NOMO-1 (cell line): ENCODE measurements around the gene ZBTB16.

Source experiments
- DNase-seq, 2 experiments: peaks; one replicate each; lab custom pipeline; 2025; ENCODE audit not compliant: unreplicated experiment in 2 of 2; lab: John Stamatoyannopoulos, UW

ZBTB16 gene

DNA sequence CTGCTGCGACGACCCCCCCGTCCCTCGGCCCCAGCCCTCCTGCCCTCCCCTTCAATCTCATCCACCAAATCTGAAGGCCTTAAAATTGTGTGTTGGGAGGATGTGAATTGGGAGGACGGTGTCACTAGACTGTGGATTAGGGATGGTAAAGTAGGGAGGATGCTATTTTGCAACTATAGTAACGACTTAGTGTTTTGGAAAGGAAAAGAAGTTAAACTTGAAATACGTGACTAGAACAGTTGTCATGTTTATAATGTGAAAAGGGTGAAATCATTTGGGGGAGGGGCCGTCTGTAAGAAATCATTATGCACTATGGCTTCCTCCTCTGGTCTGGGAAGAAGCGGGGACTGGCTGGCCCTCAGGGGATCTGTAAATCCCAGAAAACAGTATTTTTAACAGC, 193.3 kb downstream of the ZBTB16 start:
- no peak for DNase-seq

DNA sequence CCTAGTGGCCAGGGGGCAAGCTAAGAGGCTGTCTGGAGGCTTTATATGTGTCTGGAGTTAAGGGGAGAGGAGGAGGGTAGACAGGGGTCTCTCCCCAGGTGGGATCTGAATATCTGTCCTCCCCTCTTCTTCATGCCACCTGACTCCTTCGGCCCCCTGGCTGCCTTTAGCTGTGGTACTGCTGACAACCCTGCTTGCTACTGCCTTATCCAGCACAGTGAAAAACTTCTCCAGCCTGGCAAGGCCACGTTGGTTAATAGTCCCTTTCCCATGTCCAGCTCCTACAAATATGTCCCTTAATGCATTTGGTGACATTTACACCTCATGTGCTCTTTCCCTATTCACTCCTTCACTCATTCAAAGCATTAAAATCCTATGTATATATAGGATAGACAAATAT, 194.3 kb downstream of the ZBTB16 start:
- no peak for DNase-seq

DNA sequence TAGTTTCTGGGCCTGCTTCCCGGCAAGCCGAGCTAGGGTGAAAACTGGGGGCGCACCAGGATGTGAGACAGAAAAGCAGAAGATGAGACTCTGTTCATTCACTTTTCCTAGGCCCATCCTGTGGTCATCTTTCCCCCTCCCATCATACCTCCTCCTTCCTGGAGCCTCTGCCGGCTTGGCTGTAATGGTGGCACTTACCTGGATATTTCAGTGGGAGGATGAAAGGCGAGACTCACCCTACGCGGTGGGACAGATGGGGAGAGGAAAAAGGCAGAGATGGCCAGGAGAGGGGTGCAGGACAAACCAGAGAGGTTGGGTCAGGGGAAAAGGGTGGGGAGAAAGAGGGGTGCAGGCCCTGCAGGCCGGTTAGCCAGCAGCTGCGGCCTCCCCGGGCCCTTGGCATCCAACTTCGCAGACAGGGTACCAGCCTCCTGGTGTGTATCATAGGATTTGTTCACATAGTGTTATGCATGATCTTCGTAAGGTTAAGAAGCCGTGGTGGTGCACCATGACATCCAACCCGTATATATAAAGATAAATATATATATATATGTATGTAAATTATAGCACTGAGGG, 195.1 kb downstream of the ZBTB16 start:
- no peak for DNase-seq

DNA sequence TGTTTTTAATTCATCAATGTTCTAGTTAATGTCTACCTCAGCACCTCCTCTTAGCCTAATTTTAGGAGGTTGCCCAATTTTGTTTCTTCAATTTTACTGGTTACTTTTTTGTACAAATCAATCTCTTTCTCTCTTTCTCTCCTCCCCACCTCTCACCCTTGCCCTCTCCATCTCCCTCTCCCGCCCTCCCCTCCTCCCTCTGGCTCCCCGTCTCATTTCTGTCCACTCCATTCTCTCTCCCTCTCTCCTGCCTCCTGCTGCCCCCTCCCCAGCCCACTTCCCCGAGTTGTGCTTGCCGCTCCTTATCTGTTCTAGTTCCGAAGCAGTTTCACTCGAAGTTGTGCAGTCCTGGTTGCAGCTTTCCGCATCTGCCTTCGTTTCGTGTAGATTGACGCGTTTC, 195.8 kb downstream of the ZBTB16 start:
- DNase-seq, result no peak

DNA sequence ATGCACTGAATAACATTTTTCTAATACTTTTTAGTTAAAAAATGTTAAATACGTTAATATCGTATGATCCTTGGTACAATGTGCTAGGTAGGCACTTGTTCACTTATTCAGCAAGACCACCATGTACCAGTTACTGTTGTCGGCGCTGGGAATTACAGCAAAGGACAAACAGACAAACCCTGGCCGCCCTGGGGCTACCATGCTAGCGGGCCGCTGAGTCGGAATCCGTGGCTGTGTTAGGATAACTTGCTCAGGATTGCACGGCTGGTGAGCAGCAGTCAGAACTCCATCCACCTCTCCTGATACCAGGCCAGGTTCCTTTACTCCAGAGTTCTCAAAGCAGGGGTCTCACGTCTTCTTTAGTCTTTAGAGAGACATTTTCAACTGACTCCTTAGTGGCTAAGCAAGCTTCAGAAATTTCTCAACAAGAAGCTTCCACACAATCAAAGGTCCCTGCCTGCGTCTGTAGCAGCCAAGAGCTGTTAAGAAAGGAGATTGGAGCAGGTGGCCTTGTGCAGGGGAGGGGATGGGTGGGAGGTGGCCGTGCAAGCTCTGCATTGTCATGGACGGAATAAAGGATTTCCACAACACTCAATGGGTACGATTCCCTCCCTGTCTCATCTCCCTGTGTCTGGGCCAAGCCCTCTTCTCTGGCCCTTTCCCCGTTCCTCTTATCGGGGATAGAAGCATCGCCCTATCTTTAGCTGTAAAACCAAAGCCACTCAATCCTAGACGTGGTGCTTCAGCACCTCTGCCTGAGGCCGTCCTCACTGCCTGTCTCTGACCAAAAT, 196.9 kb downstream of the ZBTB16 start:
- no peak for DNase-seq

DNA sequence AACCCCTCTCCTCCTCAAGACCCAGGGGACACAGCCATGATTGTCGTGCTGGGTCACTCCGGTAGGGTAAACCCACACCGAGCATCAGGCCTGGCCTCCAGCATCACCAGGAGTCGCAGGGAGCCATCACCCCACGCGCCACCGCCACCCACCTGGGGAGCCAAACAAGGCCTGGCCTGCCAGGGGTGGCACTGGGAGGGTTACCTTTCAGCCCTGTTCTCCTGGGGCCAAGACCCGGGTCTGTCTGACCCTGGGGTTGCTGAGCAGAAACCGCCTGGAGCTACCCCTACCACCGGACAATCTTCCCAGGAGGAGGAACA, 197.4 kb downstream of the ZBTB16 start:
- no peak for DNase-seq

DNA sequence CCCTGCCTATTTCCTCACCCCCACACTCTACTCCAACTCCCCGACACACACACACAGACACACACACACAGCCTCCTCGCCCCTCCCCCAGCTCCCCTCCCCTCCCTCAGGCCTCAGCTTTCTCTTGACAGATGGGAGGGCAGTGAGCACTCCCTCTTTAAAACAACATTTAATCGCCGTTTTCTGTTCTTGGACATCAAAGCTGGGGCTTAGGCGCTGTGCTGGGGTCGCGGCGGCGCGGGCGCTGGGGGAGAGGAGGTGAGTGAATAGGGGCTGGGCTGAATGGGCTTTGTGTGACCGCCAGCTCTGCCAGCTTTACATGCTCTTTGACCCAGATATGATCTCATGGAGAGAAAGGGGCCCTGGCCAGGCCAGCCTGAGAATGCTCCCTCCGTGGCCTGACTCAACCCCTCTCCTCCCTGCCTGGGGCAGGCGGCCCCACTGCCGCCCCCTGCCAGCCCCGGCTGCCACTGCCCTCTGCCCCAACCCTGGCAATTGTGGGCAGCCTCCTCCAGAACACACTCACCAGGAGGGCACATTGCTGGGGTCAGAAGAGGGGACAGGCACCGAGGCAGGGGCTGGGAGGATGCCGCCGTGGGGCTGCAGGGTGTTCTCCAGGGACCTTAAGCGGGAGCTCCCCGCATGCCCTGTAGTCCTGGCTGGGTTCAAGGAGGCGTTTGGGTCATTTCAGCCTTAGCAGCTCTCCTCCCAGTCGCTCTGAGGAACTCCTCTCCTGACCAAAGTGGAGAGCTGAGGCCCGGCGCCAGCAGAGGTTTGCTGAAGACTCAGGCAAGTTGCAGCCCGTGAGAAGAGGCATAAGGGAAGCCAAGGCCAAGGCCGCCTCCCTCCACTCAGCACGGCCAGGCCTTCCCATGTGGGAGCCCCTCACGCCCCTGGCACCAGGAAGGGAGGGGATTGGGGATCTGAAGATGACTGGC, 198.4 kb downstream of the ZBTB16 start:
- no peak for DNase-seq

DNA sequence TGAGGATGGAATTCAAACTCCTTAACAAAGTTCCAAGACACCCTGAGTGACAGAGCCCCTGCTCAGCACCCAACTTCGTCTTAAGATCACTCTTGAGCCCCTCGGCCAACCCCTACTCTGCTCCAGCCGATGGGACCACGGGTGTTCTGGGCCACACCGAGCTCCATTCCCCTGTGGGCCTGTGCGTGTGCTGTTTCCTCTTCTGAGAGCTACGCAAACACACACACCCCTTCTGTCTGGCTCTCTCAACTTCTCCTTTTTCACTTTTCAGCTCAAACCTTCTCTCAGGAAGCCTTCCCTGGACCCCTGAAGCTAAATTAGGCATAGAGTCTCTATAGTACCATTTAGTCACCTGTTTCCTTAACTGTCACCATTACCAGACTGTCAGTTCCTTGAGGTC, 199.2 kb downstream of the ZBTB16 start:
- DNase-seq, result peak; percentile 61 to 63

DNA sequence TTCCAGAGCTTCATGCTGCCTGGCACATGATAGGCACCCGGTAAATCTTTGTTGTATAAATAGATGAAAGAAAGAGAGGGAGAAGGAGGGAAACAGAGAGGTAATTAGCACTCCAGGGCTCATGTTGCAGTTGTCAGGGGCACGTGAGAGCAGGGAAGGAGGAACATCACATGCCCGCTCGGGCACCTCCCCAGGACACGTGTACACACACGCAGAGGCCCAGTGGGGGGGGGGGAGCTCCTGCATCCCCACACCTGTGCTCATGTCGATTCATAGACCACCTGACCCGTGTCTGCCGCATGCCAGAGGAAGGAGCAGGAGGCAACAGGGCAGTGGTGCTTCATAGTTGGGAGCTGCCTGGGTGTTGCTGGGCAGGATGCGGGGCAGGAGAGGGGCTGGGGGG, 199.6 kb downstream of the ZBTB16 start:
- DNase-seq, result no peak

DNA sequence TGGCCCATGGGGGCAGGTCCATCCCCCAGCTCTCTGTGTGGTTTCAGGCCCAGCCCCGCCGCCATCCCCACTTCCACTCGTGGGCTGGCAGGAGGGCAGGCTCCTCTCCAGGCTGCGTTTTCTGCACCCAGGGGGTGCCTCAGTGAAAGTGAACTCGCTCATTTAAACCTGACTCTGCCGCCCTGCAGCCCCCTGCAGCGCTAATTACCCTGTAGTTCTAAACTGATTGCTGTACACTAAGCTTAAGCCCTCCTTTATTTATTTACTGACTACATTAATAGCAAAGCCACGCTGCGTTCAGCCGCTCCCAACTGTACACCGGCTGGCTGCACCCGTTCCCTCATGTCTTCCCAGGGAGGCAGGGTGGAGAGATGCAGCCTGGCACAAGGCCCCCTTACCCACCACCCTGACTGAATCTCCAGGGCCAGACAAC, 200.1 kb downstream of the ZBTB16 start:
- no peak for DNase-seq

DNA sequence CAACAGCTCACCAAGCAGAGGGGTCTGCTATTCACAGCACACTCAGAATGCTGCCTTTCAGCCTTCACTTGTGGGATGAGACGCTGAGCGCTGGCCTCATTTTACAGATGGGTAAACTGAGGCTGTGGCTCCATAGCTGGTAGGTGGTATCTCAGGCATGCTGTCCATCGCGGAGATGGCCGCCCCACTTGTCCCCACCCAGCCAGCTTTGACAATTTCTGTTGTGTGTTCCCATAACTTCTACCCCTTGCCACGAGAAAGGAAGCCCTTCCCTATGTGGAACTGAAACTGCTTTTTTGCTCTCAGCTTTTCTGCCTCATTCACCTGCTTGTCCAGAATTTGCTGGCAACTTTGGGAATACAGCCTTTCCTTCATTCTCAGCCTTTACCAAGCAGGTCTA, 200.6 kb downstream of the ZBTB16 start:
- peak in 1 of 2 experiments; percentile 39 for DNase-seq

DNA sequence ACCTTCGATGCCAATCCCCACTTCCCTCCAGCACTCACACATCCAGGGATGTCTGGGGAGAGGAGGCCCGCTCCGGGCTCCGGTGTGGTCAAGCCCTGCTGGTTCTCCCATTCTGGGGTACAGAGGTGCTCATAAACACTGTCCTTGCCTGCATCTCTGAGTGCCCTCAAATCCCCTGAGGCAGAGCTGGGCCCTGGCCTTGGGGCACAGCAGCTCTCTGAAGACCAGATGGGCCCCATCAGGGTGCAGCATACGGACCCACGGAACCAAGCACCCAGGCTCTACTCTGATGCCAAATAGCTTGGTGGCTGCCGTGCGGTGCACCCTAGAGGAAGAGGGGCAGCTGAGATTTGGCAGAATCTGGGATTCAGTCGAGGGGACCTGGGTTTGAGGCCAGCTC, 201.0 kb downstream of the ZBTB16 start:
- no peak for DNase-seq

DNA sequence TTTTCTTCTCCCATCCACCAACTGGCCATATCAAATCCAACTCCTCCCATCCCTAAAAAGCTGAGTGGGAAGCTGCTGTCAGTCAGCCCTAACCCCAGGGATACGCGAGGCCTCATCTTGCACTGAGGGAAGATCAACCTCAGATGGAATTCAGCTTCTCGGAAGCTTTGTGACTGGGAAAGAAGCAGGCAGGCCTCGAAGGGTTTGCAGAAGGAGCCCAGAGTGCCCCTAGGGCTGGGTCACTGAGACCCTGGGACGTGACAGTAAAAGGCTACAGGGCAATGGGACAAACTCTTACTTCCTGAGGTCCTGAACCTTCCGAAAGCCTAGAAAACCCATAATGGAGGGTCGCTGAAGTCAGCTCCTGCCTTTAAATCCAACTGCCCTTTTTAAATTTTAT, 202.3 kb downstream of the ZBTB16 start:
- no peak for DNase-seq

DNA sequence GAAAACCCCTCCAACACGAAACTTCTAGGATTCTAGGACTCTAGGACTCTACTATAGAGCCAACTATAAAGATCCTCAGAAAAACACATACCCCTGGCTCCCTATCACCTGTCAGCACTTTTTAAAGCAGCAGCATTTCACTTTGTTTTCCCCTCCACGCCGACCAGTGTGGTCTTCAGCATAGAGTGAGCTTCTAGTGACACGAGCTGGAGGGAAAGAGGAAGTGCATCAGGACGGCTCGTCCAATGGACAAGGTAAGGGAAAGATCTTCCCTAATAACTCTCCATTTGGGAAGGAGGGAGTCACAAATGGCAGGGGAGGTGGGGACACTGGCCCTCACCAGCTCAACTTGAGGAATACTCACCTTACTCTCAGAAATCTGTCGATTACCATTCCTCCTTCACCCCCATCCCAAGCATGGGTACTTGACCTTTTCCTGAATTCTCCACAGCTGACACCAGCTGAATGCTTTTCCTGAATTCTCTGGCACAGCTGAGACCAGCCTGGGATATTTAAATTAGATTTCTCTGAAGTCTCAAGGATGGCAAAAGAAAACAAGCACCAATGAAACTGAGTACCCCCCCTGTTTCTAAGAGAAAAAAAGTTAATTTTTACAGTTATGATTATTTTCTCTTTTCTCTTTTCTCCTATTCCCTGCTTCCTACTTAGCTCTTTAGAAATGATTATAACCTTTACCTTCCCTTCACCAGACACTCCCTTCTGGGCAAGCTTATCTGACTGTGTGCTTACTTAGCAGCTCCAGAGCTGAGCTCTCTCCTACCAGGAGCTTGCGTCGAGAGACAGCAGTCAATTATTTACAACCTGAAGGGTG, 203.4 kb downstream of the ZBTB16 start:
- DNase-seq, result peak in 1 of 2 experiments; percentile 35

DNA sequence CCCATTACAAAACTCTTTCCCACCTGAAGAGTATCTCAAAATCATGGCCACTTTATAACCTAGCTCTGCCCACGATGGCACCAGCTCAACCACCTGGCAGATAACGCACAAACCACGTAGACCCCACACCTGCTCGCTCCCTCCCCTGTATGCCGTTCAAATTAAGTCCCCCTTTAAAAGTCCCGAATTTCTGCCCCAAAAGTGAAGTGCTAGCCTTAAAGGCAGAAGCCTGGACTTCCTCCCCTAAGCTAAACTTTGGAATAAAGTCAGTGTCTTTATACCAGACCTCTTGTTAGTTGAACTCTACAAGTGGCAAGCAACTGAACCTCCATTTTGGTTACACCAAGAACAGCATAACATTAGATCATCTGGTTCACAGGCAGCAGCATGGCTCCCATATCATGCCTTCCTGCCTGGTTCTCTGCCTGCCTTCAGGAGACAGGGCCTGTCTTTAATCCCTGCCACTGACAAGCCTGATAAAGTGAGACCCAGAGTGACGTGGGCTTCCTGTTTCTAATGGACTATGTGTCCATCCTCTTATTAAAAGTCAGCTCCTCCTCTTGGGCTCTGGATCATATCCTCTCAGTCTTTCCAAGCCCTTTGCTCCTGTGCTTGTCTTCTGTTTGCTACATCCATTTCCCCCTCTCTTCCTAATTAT, 204.1 kb downstream of the ZBTB16 start:
- DNase-seq, result no peak

DNA sequence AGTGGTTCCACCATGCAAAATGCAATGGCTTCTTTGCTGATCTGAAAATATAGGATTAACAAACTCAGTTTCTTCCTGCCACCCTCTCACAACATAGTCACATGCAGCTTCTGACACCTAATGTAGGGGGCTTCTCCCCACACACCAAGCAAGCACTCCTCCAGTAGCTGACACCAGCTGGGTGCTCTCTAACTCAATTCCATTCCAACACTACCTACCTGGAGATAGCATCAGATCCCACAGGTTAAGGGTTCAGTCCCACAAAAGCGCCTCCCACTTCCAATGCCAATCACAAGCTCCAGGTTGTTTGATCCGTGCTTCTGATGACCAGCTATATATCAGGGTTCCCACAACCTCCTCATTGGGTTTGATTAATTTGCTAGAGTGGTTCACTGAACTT, 204.9 kb downstream of the ZBTB16 start:
- DNase-seq, result no peak

DNA sequence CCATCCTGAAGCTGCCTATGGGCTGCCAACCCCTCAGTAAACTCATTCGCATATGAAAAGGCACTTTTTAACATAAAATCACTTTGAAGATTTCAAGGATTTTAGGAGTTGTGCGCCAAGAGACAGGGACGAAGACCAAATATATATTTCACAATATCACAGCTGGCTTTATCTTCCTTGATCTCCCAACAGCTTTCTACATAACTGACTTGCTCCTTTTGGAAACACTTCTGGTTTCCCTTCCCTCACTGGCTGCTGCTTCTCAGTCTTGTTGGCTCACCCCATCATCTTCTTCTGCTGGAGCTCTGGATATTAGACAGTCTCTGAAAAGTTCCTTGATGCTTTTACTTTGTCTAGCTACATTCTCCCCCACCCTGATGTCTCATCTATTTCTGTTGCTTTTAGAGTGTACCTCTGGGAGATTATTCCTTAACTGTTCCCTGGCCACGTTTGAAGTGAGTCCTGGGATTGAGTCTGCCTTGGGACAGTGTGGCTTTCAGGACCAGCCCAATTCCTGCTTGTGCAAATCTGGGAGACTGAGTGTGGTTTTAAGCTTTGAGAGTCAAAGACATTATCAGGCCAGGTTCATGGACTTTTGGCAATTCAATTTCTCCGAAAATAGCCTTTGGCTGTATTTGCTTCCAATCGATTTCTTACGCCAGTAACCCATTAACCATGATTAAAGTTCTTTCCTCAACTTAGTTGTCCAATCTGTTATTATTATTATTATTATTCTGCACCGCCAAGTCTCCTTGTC, 205.8 kb downstream of the ZBTB16 start:
- DNase-seq, result no peak

DNA sequence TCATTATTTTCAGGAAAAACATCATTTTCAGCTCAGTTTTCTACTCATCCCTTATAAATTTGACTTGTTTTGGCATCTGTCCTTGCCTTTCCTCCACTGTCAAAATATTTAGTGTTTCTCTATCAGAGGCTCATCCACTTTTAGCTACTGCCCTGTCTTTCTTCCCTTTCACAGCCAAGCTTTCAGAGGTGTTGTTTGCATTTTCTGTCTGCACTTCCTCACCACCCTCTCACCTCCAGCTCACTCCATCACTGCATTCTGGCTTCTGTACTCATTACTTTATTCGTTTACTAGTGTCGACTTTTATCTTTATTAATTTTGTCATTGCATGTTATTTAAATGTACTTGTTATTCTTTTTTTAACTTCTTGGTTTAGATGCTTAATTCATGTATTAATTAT, 210.0 kb downstream of the ZBTB16 start:
- no peak for DNase-seq

DNA sequence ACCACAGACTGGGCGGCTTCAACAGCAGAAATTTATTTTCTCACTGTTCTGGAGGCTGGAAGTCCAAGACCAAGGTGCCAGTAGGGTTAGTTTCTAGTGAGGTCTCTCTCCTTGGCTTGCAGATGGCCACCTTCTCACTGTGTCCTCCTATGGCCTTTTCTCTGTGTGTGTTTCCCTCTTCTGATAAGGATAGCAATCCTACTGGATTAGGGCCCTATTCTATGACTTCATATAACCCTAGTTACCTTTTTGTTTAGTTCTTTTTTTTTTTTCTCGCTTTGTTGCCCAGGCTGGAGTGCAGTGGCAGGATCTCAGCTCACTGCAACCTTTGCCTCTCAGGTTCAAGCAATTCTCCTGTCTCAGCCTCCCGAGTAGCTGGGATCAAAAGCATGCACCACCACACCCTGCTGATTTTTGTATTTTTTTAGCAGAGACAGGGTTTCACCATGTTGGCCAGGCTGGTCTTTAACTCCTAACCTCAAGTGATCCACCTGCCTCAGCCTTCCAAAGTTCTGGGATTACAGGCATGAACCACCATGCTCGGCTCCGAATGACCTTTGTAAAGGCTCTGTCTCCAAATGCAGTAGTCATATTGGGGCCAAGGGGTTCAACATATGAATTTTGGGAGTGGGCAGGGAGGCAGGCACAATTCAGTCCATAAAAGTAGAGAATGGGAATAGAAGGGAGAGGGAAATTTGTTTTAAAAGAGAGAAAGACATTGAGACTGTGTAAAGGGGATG, 211.2 kb downstream of the ZBTB16 start:
- no peak for DNase-seq
